DOHH2 (cell line): ENCODE data around the gene TRAPPC2L.

Source experiments
- CTCF ChIP-seq: fragments of 200-600 bp; sonication (generic); IDR thresholded peaks from one replicate; pipeline ENCODE4 v1.5.1; 2014; ENCODE audit warnings: antibody characterized with exemption, mild to moderate bottlenecking, low read depth, low read length; ENCODE audit not compliant: poor library complexity, severe bottlenecking
- EZH2phosphoT487 ChIP-seq: fragments of 200-600 bp; sonication (generic); IDR thresholded peaks from 2 replicates; pipeline ENCODE4 v1.6.1; 2017; ENCODE audit warnings: borderline replicate concordance, mild to moderate bottlenecking, antibody characterized with exemption, low read length, moderate library complexity, mixed read lengths

GRCh38 chr16:88844419-88845036, 12.4 kb upstream of the TRAPPC2L start:
- TF ChIP-seq CTCF (no peak), EZH2phosphoT487 (no peak)
